OCI-LY1 (cell line): Measurements from ENCODE around the gene CNN2.

Source experiments
- H2AFZ ChIP-seq: fragments of 200-600 bp; sonication (generic), shearing (Covaris generic); 2 replicates; pipeline ENCODE4 v1.6.0; 2014; ENCODE audit warnings: antibody characterized with exemption, mild to moderate bottlenecking, low read length
- H3F3A ChIP-seq: fragments of 200-600 bp; sonication (generic), shearing (Covaris generic); 2 replicates; pipeline ENCODE4 v1.6.0; 2014; ENCODE audit warnings: mild to moderate bottlenecking, antibody characterized with exemption, low read length, moderate library complexity; ENCODE audit not compliant: insufficient read depth
- H3K27ac ChIP-seq: fragments of 200-600 bp; sonication (generic); 2 replicates; pipeline ENCODE4 v1.5.1; 2014; ENCODE audit warnings: low read length, mixed run types, mild to moderate bottlenecking, low read depth; ENCODE audit not compliant: poor library complexity, severe bottlenecking
- H3K27me3 ChIP-seq: fragments of 200-600 bp; sonication (generic); 2 replicates; pipeline ENCODE4 v1.6.0; 2014; ENCODE audit warnings: antibody characterized with exemption, mild to moderate bottlenecking, low read length, moderate library complexity; ENCODE audit not compliant: insufficient read depth
- H3K36me3 ChIP-seq: fragments of 200-600 bp; sonication (generic); 2 replicates; pipeline ENCODE4 v1.6.1; 2014; ENCODE audit warnings: mild to moderate bottlenecking, antibody characterized with exemption, low read length, moderate library complexity, mixed read lengths; ENCODE audit not compliant: insufficient read depth
- H3K4me1 ChIP-seq: fragments of 200-600 bp; sonication (generic); 2 replicates; pipeline ENCODE4 v1.5.1; 2014; ENCODE audit warnings: mild to moderate bottlenecking, low read length, moderate library complexity; ENCODE audit not compliant: insufficient read depth, severe bottlenecking
- H3K4me2 ChIP-seq: fragments of 200-600 bp; sonication (generic), shearing (Covaris generic); 2 replicates; pipeline ENCODE4 v1.6.1; 2014; ENCODE audit warnings: low read length
- H3K4me3 ChIP-seq: fragments of 200-600 bp; sonication (generic); 2 replicates; pipeline ENCODE4 v1.5.1; 2014; ENCODE audit warnings: low read length, low read depth, mild to moderate bottlenecking, mixed read lengths; ENCODE audit not compliant: poor library complexity, severe bottlenecking
- H3K79me2 ChIP-seq: fragments of 200-600 bp; shearing (Covaris generic); 2 replicates; pipeline ENCODE4 v1.6.1; 2016; ENCODE audit warnings: mixed run types, low read length, mixed read lengths; ENCODE audit not compliant: insufficient read depth
- H3K9ac ChIP-seq: fragments of 200-600 bp; sonication (generic), shearing (Covaris generic); 2 replicates; pipeline ENCODE4 v1.6.1; 2014; ENCODE audit warnings: mild to moderate bottlenecking, low read length, mixed read lengths
- H3K9me2 ChIP-seq: fragments of 200-600 bp; sonication (generic), shearing (Covaris generic); 2 replicates; pipeline ENCODE4 v1.6.1; 2014; ENCODE audit warnings: low read depth, mild to moderate bottlenecking, low read length, mixed read lengths
- H3K9me3 ChIP-seq: fragments of 200-600 bp; shearing (Covaris generic); 2 replicates; pipeline ENCODE4 v1.6.1; 2014; ENCODE audit warnings: low read length, mixed read lengths
- H4K20me1 ChIP-seq: fragments of 200-600 bp; sonication (generic), shearing (Covaris generic); 2 replicates; pipeline ENCODE4 v1.6.0; 2016; ENCODE audit warnings: mild to moderate bottlenecking, low read length; ENCODE audit not compliant: insufficient read depth
- CTCF ChIP-seq: fragments of 200-600 bp; sonication (generic), shearing (Covaris generic); IDR thresholded peaks from 2 replicates; pipeline ENCODE4 v1.5.1; 2017; ENCODE audit warnings: mild to moderate bottlenecking, antibody characterized with exemption, low read length, moderate library complexity, mixed read lengths
- EZH2 ChIP-seq: fragments of 200-600 bp; sonication (generic), shearing (Covaris generic); IDR thresholded peaks from 2 replicates; pipeline ENCODE4 v1.8.0; 2017; ENCODE audit warnings: borderline replicate concordance, mixed run types, mild to moderate bottlenecking, antibody characterized with exemption, low read length, moderate library complexity, mixed read lengths

Gene CNN2

GRCh38 chr19:986083-986482 lies 40.3 kb upstream of the CNN2 start:
- Histone ChIP-seq H3K4me2 (no peak overlapping the region), H3K4me3 (no peak overlapping the region), H3K9me2 (no peaks in the 10 kb centered on the region), H3K36me3 (peaks cover 28% of the 10 kb centered on the region), H3K4me1 (peaks cover 16% of the 10 kb centered on the region), H2AFZ (no peak overlapping the region), H3K79me2 (no peaks in the 10 kb centered on the region), H3K9me3 (no peaks in the 10 kb centered on the region), H3K9ac (no peak overlapping the region), H3F3A (no peaks in the 10 kb centered on the region), H3K27ac (no peak overlapping the region), H4K20me1 (no peaks in the 10 kb centered on the region), H3K27me3 (no peaks in the 10 kb centered on the region)
- TF ChIP-seq CTCF (no peak), EZH2 (no peak)

- Histone ChIP-seq H3K4me1 (peaks cover 12% of the 10 kb centered on the region), H3K27ac (no peak overlapping the region), H3F3A (no peaks in the 10 kb centered on the region), H3K4me3 (no peak overlapping the region), H3K9ac (no peak overlapping the region), H3K4me2 (no peak overlapping the region), H4K20me1 (no peaks in the 10 kb centered on the region), H3K79me2 (no peaks in the 10 kb centered on the region), H3K9me2 (no peaks in the 10 kb centered on the region), H2AFZ (no peak overlapping the region), H3K27me3 (no peaks in the 10 kb centered on the region), H3K9me3 (no peaks in the 10 kb centered on the region), H3K36me3 (peaks cover 34% of the 10 kb centered on the region)
- TF ChIP-seq EZH2 = no peak
These were observed 38.3 kb upstream of the CNN2 start for GRCh38 chr19:988081-988480.

GRCh38 chr19:988510-988909 lies 37.9 kb upstream of the CNN2 start:
- H3K4me1 ChIP-seq = peaks cover 11% of the 10 kb centered on the region

More at GRCh38 chr19:988510-988909, 37.9 kb upstream of the CNN2 start:
- H2AFZ ChIP-seq = no peak overlapping the region
- peaks cover 34% of the 10 kb centered on the region for H3K36me3 ChIP-seq
- no peak overlapping the region for H3K4me2 ChIP-seq
- H3K4me3 ChIP-seq = no peak overlapping the region
- H3K9ac ChIP-seq = no peak overlapping the region
- TF ChIP-seq EZH2 (no peak), CTCF (no peak)
- no peaks in the 10 kb centered on the region for H3K9me3 ChIP-seq
- no peak overlapping the region for H3K27ac ChIP-seq
- H3F3A ChIP-seq = no peaks in the 10 kb centered on the region
- no peaks in the 10 kb centered on the region for H3K27me3 ChIP-seq
- no peaks in the 10 kb centered on the region for H3K9me2 ChIP-seq
- no peaks in the 10 kb centered on the region for H3K79me2 ChIP-seq
- no peaks in the 10 kb centered on the region for H4K20me1 ChIP-seq
